NCI-H82 (cell line): ENCODE data around the gene GCLC.

Experiments used
- DNase-seq: peaks from one replicate; lab custom pipeline; 2025; lab: John Stamatoyannopoulos, UW

GCLC gene

DNA sequence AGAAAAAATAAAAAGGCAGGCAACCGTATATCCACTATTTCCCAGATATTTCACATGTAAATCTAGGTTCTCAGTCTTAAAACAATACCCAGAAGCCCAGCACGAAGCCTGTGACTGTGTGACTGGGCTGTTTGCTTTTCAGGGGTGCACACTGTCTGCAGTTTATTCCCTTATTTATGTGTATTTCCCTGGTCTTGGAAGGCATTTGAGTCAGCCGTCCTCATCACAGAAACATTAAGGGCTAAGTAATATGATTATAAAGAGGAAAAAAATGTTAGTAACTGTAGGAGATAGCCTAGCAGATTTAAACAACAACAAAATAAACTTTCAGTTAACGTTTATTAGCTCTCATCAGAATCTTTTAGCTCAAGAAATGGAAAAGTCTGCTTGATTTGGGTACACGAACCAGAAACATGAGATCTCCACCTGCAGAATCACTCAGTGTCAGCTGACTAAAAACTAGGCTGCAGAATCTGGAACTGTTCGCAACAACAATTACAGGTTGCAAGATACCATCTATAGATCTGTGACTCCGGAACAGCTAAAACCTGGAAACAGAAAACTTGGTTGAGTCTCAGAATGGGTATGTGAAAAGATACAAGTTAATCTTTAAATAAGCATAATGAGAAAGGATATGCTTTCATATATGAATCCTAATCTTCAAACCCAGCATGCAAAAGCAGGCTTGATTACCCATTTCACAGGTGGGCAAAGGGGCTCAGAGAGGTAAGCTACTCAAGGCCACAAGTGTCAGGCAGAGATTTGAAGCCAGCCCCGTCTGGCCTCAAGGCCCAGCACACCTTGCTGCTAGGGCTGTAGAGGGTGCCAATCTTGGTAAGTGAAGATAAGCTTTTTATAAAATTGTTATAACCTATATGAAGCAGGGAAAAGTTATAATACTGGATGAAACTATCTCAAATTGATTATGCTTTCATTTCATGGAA, 21.1 kb downstream of the GCLC start:
- no peak for DNase-seq

DNA sequence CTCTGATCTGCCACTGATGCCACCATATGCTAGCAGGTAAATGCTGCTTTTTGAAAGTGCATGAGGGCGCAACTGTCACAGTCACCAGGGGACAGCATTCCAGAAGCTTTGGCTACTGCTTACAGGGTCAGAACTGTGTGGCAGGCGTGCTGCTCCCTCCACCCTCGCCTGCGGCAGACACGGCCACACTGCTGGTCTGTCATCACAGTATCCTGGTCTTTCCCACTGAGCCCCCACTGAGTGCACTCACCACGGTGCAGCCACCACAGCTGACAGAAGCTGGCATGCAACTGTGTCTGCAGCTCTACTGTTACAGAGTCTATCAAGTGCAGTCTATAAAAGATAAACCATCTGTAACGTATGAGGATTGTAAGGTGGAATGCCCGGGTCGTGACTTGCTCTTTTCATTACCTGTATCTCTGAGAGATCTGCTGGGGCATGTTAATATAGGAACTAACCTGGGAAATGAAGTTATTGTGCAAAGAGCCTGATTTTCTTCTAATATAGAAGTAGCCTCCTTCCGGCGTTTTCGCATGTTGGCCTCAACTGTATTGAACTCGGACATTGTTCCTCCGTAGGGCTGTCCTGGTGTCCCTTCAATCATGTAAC, 24.5 kb downstream of the GCLC start:
- DNase-seq, result no peak

DNA sequence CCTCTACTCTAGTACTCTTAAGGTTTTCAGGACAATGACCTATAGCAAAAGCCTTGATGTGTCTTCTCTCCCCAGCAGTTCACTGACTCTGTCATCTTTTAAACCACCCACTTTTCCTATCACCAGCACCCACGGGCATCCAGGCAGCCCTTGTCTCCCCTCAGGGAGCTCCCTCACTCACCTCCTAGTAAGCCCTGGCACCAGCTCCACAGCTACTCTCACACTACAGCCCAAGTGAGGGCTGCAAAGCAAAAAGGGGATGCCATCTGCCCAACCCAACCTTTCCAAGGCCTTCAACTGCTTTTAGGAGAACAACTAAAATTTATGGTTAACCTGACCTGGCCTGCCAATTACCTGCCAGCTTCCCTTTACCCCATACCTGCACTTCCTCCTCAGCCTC, 26.0 kb downstream of the GCLC start:
- DNase-seq, result no peak

GRCh38 chr6:53517021-53517420, 27.9 kb downstream of the GCLC start:
- DNase-seq, result peak; percentile 26

DNA sequence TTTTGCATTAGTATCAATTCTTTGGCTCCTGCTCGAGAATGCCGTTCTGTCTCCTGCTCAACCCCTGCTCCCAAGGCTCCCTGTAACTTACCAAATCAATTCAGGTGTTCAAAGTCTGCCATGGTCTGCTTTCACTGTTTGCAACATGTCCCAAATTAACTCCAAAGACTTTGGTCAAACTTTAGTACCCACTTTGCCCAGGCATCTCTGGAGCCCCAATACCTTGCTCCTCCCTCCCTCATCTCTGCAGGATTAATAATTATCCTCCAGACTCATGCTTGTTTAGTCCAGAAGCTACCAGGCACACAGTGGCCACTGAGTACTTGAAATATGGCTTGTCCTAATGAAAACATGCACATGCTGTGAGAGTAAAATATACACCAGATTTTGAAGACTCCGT, 30.2 kb downstream of the GCLC start:
- no peak for DNase-seq

- DNase-seq, result no peak
Observed at GRCh38 chr6:53513519-53513966, 31.4 kb downstream of the GCLC start.

DNA sequence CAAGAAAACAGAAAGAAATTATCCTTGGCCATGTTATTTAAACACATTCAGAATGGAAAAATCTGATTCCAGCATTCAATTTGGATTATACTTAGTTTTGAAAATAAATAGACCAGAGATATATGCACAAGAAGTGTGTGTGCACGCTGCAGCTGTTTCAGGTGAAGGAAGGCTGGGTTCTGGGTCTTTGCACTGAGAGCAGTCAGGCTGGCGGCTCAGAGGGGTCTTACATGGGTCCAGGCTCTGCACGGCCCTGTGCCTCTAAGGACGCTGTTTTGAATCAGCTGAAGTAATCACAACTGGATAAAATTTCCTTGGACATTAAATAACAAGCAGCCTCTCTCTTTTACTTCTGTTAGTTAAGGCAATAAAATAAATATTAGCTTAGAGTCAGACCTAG, 31.8 kb downstream of the GCLC start:
- no peak for DNase-seq

GRCh38 chr6:53512626-53513025, 32.3 kb downstream of the GCLC start:
- DNase-seq, result no peak

- DNase-seq, result no peak
Observed at GRCh38 chr6:53510746-53511145, 34.2 kb downstream of the GCLC start.

DNA sequence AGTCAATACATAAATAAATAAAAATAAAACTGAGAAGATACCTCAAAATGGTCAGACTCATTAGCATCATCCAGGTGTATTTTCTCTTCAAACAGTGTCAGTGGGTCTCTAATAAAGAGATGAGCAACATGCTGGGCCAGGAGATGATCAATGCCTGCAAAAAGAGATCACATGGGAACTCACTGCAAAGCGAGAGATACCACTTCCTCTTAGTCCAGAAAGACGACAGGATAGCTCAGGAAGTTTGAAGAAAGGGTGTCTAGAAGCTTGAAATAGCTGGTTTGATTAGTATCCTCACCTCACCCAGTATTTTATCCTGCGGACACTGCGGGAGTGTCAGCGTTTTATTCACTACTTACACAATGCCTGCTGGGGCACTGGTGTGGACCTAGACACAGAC, 38.0 kb downstream of the GCLC start:
- DNase-seq, result no peak

- no peak for DNase-seq
Observed at GRCh38 chr6:53504512-53504911, 40.4 kb downstream of the GCLC start.

GRCh38 chr6:53503060-53503459, 41.8 kb downstream of the GCLC start:
- no peak for DNase-seq

- DNase-seq, result peak; percentile 43
Observed at GRCh38 chr6:53501432-53501831, 43.5 kb downstream of the GCLC start.

DNA sequence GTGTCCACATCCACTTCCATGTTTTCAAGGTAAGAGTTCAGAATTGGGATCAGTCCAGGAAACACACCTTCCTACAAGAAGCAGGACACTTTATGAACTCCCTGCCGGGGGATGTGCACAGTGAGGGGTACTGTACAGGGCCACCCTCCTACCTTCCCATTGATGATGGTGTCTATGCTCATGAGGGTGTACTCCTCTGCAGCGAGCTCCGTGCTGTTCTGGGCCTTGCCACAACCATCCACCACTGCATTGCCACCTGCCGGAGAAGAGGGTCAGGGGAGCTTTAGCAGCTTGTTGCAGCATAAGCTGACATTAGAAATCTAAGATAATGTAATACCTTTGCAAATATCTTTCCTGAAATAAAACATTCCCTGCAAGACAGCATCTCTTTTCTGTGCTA, 44.8 kb downstream of the GCLC start:
- peak; percentile 44 for DNase-seq

DNA sequence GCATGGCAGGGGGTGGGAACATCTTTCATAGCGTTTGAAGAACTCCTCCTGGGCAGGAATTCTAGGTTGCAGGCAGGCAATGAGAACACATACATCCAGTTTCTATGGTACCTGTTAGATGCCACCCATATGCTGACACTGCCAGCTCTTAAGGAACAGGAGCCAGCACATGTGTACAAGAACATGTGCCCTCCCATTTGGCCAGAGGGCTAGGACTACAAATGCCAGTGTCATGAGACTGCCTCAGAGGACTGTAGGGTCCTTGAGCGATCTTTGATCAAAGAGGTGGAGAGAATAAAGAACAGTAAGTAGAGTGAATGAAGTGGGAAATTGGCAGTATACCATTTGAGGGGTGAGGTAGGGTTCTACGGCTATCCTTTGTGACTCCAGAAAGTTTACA, 45.8 kb downstream of the GCLC start:
- no peak for DNase-seq

- no peak for DNase-seq
Observed at GRCh38 chr6:53498649-53499048, 46.3 kb downstream of the GCLC start.

DNA sequence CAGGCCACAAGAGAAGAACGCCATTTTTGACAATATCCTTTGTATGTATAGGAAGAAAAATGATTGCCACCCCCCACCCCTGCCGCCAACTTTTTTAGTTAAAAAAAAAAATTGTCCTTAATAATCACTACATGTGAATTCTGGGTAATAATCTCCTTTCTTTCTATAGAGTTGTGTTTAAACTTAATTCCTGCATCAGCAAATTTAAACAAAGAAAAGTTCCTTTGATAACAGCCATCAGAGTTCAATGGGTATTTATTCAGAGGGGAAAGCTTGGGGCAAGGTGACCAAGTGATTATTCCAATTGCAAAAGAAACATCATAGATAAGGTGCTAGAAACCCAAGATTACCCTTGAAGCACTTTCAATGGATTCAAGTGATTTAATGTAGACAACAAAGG, 47.0 kb downstream of the GCLC start:
- no peak for DNase-seq

GRCh38 chr6:53496797-53497375, 48.0 kb downstream of the GCLC start:
- DNase-seq, result no peak

GRCh38 chr6:53495506-53496499, 49.1 kb downstream of the GCLC start:
- peak; percentile 83 for DNase-seq

DNA sequence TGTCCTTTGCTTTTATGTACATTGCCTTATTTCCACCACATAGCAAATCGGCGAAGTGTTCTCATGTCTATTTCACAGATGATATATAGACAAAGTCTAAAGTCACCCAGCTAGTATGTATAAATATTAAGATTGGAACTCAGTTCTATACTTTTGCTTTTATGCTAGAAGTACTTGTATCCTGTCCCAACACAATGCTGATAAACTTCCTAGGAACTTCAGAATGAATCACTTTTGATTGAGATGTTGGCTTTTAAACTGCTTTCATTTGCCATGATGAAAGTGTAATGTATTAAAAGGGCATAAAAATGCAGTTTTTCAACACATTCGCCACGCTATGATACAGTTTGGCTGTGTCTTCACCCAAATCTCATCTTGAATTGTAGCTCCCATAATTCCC, 50.8 kb downstream of the GCLC start:
- DNase-seq, result no peak

DNA sequence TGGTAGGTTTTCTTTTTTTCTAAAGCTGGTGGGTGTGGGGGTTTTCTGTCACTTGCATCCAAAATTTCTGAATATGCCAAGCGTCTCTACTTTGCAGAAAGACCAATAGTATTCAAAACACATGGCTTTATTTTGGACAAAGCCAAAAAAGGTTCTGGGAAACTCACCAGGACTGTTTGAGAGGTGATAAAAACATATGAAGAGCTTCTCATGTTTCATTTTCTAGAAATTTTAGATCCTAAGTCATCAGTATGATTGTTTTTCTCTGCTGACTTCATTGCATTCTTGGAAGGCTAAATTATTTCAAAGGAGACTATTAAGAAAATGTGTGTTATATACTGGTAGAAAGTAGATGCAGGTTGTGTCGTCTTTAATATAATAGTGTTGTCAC, 51.3 kb downstream of the GCLC start:
- no peak for DNase-seq
